Gastrocnemius medialis (tissue), 4 donors: ENCODE results near the gene SNAP25. TPM values are rescaled to one million over a fixed set of nuclear protein-coding genes. Genes with fewer than 3 reads are reported as not detected.

Source experiments
- ATAC-seq, 2 donors: fragments of 150-250 bp; one replicate each; pipeline ENCODE4 v1.9.1; 2016
- DNase-seq, 2 donors: peaks; one replicate each; pipeline ENCODE4 v3.0.0-alpha.2; 2019
- H3K27ac ChIP-seq, 4 donors: fragments of 200-600 bp; sonication (generic); 1 replicate in 1 of 4; 2 replicates in 3 of 4; pipeline ENCODE4 v1.5.1; 2016 to 2018; ENCODE audit warnings: mild to moderate bottlenecking in 2 of 4, moderate library complexity in 1 of 4
- H3K27me3 ChIP-seq, 3 donors: fragments of 200-600 bp; sonication (generic) in 2 of 3; 1 replicate in 1 of 3; 2 replicates in 2 of 3; pipeline versions ENCODE4 v1.5.1 to v1.6.0; 2016 to 2019; ENCODE audit warnings: mild to moderate bottlenecking in 1 of 3, moderate library complexity in 1 of 3
- H3K36me3 ChIP-seq, 2 donors: fragments of 200-600 bp; sonication (generic) in 1 of 2; one replicate each; pipeline ENCODE4 v1.5.1; 2017 to 2018
- H3K4me1 ChIP-seq, 2 donors: fragments of 200-600 bp; sonication (generic) in 1 of 2; one replicate each; pipeline ENCODE4 v1.5.1; 2016 to 2017; ENCODE audit warnings: mild to moderate bottlenecking in 2 of 2
- H3K4me3 ChIP-seq, 4 donors: fragments of 200-600 bp; sonication (generic) in 3 of 4; 1 replicate in 1 of 4; 2 replicates in 3 of 4; pipeline ENCODE4 v1.5.1; 2016 to 2019; ENCODE audit warnings: mild to moderate bottlenecking in 2 of 4
- H3K9me3 ChIP-seq, 3 donors: fragments of 200-600 bp; sonication (generic) in 2 of 3; 1 replicate in 1 of 3; 2 replicates in 2 of 3; pipeline ENCODE4 v1.5.1; 2016 to 2019
- POLR2A ChIP-seq, 2 donors: fragments of 450-650 bp; IDR thresholded peaks; one replicate each; pipeline ENCODE4 v1.6.1; 2017; ENCODE audit warnings: antibody characterized with exemption in 2 of 2, mild to moderate bottlenecking in 2 of 2, moderate library complexity in 2 of 2
- in situ Hi-C, 4 donors: fragments of 200-750 bp; cut with MboI; loops; one replicate each; pipeline versions ENCODE4 v1.15.0 to v1.8.0; 2017; ENCODE audit warnings: low sequenced_read_pairs in 4 of 4
- intact Hi-C: fragments of 100-400 bp; cut with DNase I; formaldehyde crosslinking; loops from one replicate; pipeline ENCODE4 v1.15.1; 2023; ENCODE audit warnings: low total_unique reads
- total RNA-seq, 4 donors: library from RNA; depleted of rRNA; stranded (reverse); fragments of >200 nt; gene quantifications; one replicate each; pipeline versions ENCODE4 v1.1.0 to v1.2.3, GENCODE V29; 2016
- TF ChIP-seq, protein P1 (sequence below), 5 experiments: fragments of 450-650 bp in 3 of 5; fragments of 200-600 bp in 2 of 5; sonication (generic) in 2 of 5; IDR thresholded peaks in 4 of 5; conservative IDR thresholded peaks in 1 of 5; 1 replicate in 4 of 5; 2 replicates in 1 of 5; pipeline ENCODE4 v1.5.1; 2016 to 2019; ENCODE audit warnings: antibody characterized with exemption in 5 of 5, mild to moderate bottlenecking in 3 of 5, moderate library complexity in 3 of 5

SNAP25 gene
- total RNA-seq, 4 donors from 2014 or later: 0.23 TPM; not detected in 3

DNA sequence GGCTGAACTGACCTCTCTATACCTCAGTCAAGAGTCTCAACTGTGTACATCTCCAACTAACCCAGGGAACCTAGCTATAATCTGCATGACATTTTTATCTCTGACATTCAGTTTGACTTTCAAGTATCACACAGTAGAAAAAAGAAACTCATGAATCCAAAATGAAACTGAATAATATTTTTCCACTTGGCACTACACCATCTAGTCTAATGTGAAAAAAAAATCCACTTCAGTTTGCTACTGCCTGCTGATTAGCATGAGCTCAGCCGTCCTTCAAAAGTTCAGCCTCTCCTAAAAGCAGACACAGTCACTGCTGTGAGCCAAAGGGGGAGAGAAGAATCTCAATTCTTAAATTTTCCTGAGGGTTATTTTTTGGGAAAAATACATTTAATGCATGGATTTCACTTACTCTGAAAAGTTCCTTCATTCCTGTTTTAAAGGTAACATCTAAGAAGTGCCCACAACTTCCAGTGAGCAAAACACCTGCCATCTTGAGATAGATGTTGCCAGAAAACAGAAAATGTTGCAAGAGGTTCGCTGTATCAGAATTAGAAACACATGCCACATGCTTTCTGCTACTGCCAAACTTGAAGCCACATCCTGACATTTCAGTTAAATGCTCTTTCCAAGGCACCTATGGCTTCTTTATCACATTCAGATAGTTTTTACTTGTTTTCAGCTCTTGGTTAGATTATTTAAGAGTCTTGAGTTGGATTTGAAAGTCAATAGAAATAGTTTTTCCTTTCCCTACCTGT, 120.0 kb downstream of the SNAP25 start:
- no peaks in the 10 kb centered on the region for H3K27me3 ChIP-seq
- in situ Hi-C loops: no loop called here
- no peak for TF ChIP-seq POLR2A (IDR thresholded peaks at IDR 0.05)
- TF ChIP-seq, protein P1, sequence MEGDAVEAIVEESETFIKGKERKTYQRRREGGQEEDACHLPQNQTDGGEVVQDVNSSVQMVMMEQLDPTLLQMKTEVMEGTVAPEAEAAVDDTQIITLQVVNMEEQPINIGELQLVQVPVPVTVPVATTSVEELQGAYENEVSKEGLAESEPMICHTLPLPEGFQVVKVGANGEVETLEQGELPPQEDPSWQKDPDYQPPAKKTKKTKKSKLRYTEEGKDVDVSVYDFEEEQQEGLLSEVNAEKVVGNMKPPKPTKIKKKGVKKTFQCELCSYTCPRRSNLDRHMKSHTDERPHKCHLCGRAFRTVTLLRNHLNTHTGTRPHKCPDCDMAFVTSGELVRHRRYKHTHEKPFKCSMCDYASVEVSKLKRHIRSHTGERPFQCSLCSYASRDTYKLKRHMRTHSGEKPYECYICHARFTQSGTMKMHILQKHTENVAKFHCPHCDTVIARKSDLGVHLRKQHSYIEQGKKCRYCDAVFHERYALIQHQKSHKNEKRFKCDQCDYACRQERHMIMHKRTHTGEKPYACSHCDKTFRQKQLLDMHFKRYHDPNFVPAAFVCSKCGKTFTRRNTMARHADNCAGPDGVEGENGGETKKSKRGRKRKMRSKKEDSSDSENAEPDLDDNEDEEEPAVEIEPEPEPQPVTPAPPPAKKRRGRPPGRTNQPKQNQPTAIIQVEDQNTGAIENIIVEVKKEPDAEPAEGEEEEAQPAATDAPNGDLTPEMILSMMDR (IDR thresholded peaks at IDR 0.05 in 4 of 5, conservative IDR thresholded peaks at IDR 0.05 in 1 of 5): no peak
- H3K4me3 ChIP-seq: no peak overlapping the region
- no peak overlapping the region for H3K27ac ChIP-seq
- H3K9me3 ChIP-seq: no peaks in the 10 kb centered on the region
- intact Hi-C loops: no loop called here
- no peaks in the 10 kb centered on the region for H3K4me1 ChIP-seq
- ATAC-seq: no peak
- no peaks in the 10 kb centered on the region for H3K36me3 ChIP-seq
- DNase-seq: no peak

DNA sequence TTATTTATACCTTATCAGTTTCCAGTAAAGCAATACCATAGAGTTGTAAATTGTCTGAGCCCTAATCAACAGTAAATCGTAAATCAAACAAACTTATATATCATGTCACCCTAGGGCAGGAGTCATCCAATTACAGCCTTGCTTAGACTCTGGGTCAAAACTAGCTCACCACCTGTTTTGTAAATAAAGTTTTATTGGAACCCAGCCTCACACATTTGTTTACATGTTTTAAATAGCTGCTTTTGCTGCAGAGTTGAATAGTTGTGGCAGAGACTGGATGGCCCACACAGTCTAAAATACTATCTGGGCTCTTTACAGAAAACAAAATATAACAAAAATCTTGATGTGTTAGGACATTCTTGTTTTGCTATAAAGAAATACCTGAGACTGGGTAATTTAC, 121.0 kb downstream of the SNAP25 start:
- H3K4me3 ChIP-seq: no peak overlapping the region
- TF ChIP-seq, protein P1 (IDR thresholded peaks at IDR 0.05 in 4 of 5, conservative IDR thresholded peaks at IDR 0.05 in 1 of 5): no peak
- TF ChIP-seq POLR2A (IDR thresholded peaks at IDR 0.05): no peak
- H3K9me3 ChIP-seq: no peaks in the 10 kb centered on the region
- in situ Hi-C loops: no loop called here
- ATAC-seq: no peak
- H3K4me1 ChIP-seq: no peaks in the 10 kb centered on the region
- H3K36me3 ChIP-seq: no peaks in the 10 kb centered on the region
- no peak overlapping the region for H3K27ac ChIP-seq
- intact Hi-C loops: no loop called here
- H3K27me3 ChIP-seq: no peaks in the 10 kb centered on the region
- no peak for DNase-seq

DNA sequence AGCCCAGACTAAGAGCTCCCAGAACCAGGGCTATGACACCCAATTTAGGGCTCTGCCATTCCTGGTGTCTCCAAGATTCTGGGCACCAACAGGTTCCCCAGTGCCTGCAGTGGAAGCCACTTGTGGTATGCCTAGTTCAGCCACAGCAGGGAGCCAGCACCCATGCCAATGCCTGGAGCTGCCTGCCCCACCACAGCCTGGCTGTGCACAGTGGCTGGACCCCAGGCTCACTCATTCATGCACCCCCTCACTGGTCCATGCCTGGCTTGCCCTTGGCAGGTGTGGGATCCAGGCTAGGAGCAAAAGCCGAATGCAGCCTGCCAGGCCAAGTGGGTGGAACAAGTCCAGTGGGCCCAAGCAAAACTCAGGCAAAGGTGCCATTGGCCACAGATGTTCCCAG, 123.5 kb downstream of the SNAP25 start:
- no peak for TF ChIP-seq POLR2A (IDR thresholded peaks at IDR 0.05)
- TF ChIP-seq, protein P1 (IDR thresholded peaks at IDR 0.05 in 4 of 5, conservative IDR thresholded peaks at IDR 0.05 in 1 of 5): no peak
- no peak overlapping the region for H3K27ac ChIP-seq
- intact Hi-C loops (no loop called here), in situ Hi-C loops (no loop called here)
- DNase-seq: no peak
- no peaks in the 10 kb centered on the region for H3K9me3 ChIP-seq
- H3K36me3 ChIP-seq: no peaks in the 10 kb centered on the region
- ATAC-seq: no peak
- H3K4me1 ChIP-seq: no peaks in the 10 kb centered on the region
- no peaks in the 10 kb centered on the region for H3K27me3 ChIP-seq
- no peak overlapping the region for H3K4me3 ChIP-seq

DNA sequence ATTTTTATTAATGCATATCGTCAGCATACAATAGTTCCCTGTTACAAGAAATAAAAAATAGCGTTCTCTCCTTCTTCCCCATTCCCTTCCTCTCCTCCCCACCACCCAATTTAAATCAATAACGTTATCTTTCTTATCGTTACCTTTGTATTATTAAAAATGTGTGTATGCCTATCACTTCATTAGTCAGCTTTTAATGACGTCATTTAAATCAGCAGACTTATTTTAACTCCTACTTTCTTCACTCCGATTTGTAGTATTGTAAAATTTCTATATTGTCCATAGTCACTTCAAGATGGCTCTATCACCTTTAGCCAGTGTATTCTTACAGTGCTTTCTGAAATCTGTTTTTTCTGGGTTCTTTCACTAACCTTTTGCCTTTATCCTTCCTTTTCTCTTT, 126.3 kb downstream of the SNAP25 start:
- H3K4me3 ChIP-seq: no peak overlapping the region
- H3K27me3 ChIP-seq: no peaks in the 10 kb centered on the region
- H3K4me1 ChIP-seq: no peaks in the 10 kb centered on the region
- no peaks in the 10 kb centered on the region for H3K9me3 ChIP-seq
- H3K27ac ChIP-seq: no peak overlapping the region
- intact Hi-C loops: no loop called here
- H3K36me3 ChIP-seq: no peaks in the 10 kb centered on the region
- in situ Hi-C loops: no loop called here
- no peak for TF ChIP-seq POLR2A (IDR thresholded peaks at IDR 0.05)
- TF ChIP-seq, protein P1 (IDR thresholded peaks at IDR 0.05 in 4 of 5, conservative IDR thresholded peaks at IDR 0.05 in 1 of 5): no peak
- no peak for ATAC-seq
- no peak for DNase-seq
